ENCODE results near the gene DNTTIP2. TPM values are rescaled to one million over a fixed set of nuclear protein-coding genes. Genes with fewer than 3 reads are reported as not detected.

The DNTTIP2 gene
- total and polyA plus RNA-seq, 2 donors (not counting 3 experiments of a cell fraction or from before 2014, with no cell fraction given), result 8.0 to 53.7 TPM

GRCh38 chr1:93910305-93910704 is 31.3 kb upstream of the DNTTIP2 start:
- no peaks in the 10 kb centered on the region for H3K9me3 ChIP-seq (replicated peaks; ENCODE audit: control insufficient read depth, insufficient read depth, low read length)
- DNase-seq (ENCODE audit: low read depth, low spot score) (no peak), FAIRE-seq (no peak)
- no peaks in the 10 kb centered on the region for H3K36me3 ChIP-seq (ENCODE audit: control insufficient read depth in 2 of 2, extremely low read depth in 1 of 2, insufficient read depth in 2 of 2, low read length in 2 of 2)
- no peak overlapping the region for H3K4me3 ChIP-seq (replicated peaks in 1 of 3; ENCODE audit: insufficient read depth in 1 of 3, low read depth in 1 of 3, low read length in 3 of 3)
- H3K9ac ChIP-seq (replicated peaks; ENCODE audit: extremely low read depth, insufficient read depth, low read length), result no peak overlapping the region
- peaks cover 30% of the 10 kb centered on the region for H3K4me1 ChIP-seq (ENCODE audit: control insufficient read depth, extremely low read depth, insufficient read depth, low read length)
- H3K4me2 ChIP-seq (ENCODE audit: insufficient read depth, low read length), result no peak overlapping the region
- dilution Hi-C loops (cut with MboI; ENCODE audit: extremely low pct_ligation_motif_present, low sequenced_read_pairs) (no loop called here), intact Hi-C loops (cut with micrococcal nuclease) (no loop called here)
- H3K27me3 ChIP-seq (ENCODE audit: control insufficient read depth in 2 of 2, insufficient read depth in 2 of 2, low read length in 2 of 2), result no peaks in the 10 kb centered on the region
- BruUV-seq (replicated peaks), result no TSS peak
- no peak overlapping the region for H2AFZ ChIP-seq (ENCODE audit: low read depth, low read length)
- CTCF ChIA-PET, result interaction anchor here (0.7 to 2.2 kb wide), 13 partner anchors 9 to 510 kb away, joined by 3 to 24 read pairs (median 4); no protein-coding TSS in a partner anchor
- POLR2A ChIA-PET, result interaction anchor here (1.1 kb wide), 1 partner anchor 128 kb away, joined by 4 read pairs; no protein-coding TSS in a partner anchor
- peaks cover 4% of the 10 kb centered on the region for H4K20me1 ChIP-seq (replicated peaks; ENCODE audit: control insufficient read depth, extremely low read depth, insufficient read depth, low read length)
- H3K9me1 ChIP-seq (replicated peaks; ENCODE audit: control insufficient read depth, extremely low read depth, insufficient read depth, low read length), result no peaks in the 10 kb centered on the region
- TF ChIP-seq MYC (IDR thresholded peaks at IDR 0.05; ENCODE audit: low read depth, low read length), result no peak
- no peak for TF ChIP-seq MAX (IDR thresholded peaks at IDR 0.05; ENCODE audit: insufficient read depth, insufficient read length)
- no peak for TF ChIP-seq EZH2 (IDR thresholded peaks at IDR 0.05; ENCODE audit: borderline replicate concordance, low read depth, low read length, severe bottlenecking)
- TF ChIP-seq JUN (IDR thresholded peaks at IDR 0.05; ENCODE audit: borderline replicate concordance, insufficient read depth, insufficient read length, low read depth), result no peak
- no peak for TF ChIP-seq GATA2 (IDR thresholded peaks at IDR 0.05; ENCODE audit: insufficient read depth, insufficient read length, low read depth, low read length)
- TF ChIP-seq CTCF (IDR thresholded peaks at IDR 0.05; ENCODE audit: extremely low read depth in 1 of 2, insufficient read depth in 1 of 2, low read depth in 1 of 2, low read length in 2 of 2), result no peak
- no peak for TF ChIP-seq FOS (IDR thresholded peaks at IDR 0.05; ENCODE audit: borderline replicate concordance, insufficient read depth, low read length)
- TF ChIP-seq POLR2AphosphoS5 (IDR thresholded peaks at IDR 0.05; ENCODE audit: insufficient read depth, low read depth, low read length), result no peak
- no peak for TF ChIP-seq POLR2A (IDR thresholded peaks at IDR 0.05; ENCODE audit: low read depth, low read length)
- peaks cover 36% of the 10 kb centered on the region for H3K79me2 ChIP-seq (ENCODE audit: control insufficient read depth, insufficient read depth, low read length)
- H3K27ac ChIP-seq (ENCODE audit: insufficient read depth, low read depth, low read length), result no peak overlapping the region
